Esophagus squamous epithelium (tissue), 4 donors: ENCODE results near the gene ICE2.

Experiments used
- POLR2A ChIP-seq, 4 donors: fragments of 450-650 bp; IDR thresholded peaks; one replicate each; pipeline ENCODE4 v1.6.1; 2017; ENCODE audit warnings: antibody characterized with exemption in 4 of 4, mild to moderate bottlenecking in 4 of 4, moderate library complexity in 3 of 4
- TF ChIP-seq, protein P1 (sequence below), 6 experiments: fragments of 450-650 bp in 4 of 6; fragments of 200-600 bp in 2 of 6; sonication (generic) in 2 of 6; IDR thresholded peaks; one replicate each; pipeline ENCODE4 v1.5.1; 2016 to 2019; ENCODE audit warnings: antibody characterized with exemption in 6 of 6, mild to moderate bottlenecking in 4 of 6, moderate library complexity in 4 of 6

GRCh38 chr15:60421544-60421943, 57.4 kb downstream of the ICE2 start:
- TF ChIP-seq, protein P1, sequence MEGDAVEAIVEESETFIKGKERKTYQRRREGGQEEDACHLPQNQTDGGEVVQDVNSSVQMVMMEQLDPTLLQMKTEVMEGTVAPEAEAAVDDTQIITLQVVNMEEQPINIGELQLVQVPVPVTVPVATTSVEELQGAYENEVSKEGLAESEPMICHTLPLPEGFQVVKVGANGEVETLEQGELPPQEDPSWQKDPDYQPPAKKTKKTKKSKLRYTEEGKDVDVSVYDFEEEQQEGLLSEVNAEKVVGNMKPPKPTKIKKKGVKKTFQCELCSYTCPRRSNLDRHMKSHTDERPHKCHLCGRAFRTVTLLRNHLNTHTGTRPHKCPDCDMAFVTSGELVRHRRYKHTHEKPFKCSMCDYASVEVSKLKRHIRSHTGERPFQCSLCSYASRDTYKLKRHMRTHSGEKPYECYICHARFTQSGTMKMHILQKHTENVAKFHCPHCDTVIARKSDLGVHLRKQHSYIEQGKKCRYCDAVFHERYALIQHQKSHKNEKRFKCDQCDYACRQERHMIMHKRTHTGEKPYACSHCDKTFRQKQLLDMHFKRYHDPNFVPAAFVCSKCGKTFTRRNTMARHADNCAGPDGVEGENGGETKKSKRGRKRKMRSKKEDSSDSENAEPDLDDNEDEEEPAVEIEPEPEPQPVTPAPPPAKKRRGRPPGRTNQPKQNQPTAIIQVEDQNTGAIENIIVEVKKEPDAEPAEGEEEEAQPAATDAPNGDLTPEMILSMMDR (IDR thresholded peaks at IDR 0.05) = no peak
- TF ChIP-seq POLR2A (IDR thresholded peaks at IDR 0.05) = no peak
